IPS-18a (cell line): ENCODE results near the gene SMARCB1.

ENCODE experiments used
- H3K27ac ChIP-seq: one replicate; pipeline ENCODE4 v1.5.1; 2013; ENCODE audit warnings: low read length
- H3K27me3 ChIP-seq: one replicate; pipeline ENCODE4 v1.6.1; 2013; ENCODE audit warnings: mild to moderate bottlenecking, low read length; ENCODE audit not compliant: control insufficient read depth, insufficient read depth
- H3K36me3 ChIP-seq: one replicate; pipeline ENCODE4 v1.6.1; 2013; ENCODE audit warnings: low read depth, low read length; ENCODE audit not compliant: control insufficient read depth
- H3K4me1 ChIP-seq: one replicate; pipeline ENCODE4 v1.6.1; 2013; ENCODE audit warnings: low read depth, low read length; ENCODE audit not compliant: control insufficient read depth
- H3K4me3 ChIP-seq: one replicate; pipeline ENCODE4 v1.5.1; 2013; ENCODE audit warnings: low read length
- H3K9ac ChIP-seq: one replicate; pipeline ENCODE4 v1.6.1; 2013; ENCODE audit warnings: mild to moderate bottlenecking, low read length, moderate library complexity
- H3K9me3 ChIP-seq: one replicate; pipeline ENCODE4 v1.6.1; 2013; ENCODE audit warnings: low read depth, low read length; ENCODE audit not compliant: control insufficient read depth

The SMARCB1 gene

DNA sequence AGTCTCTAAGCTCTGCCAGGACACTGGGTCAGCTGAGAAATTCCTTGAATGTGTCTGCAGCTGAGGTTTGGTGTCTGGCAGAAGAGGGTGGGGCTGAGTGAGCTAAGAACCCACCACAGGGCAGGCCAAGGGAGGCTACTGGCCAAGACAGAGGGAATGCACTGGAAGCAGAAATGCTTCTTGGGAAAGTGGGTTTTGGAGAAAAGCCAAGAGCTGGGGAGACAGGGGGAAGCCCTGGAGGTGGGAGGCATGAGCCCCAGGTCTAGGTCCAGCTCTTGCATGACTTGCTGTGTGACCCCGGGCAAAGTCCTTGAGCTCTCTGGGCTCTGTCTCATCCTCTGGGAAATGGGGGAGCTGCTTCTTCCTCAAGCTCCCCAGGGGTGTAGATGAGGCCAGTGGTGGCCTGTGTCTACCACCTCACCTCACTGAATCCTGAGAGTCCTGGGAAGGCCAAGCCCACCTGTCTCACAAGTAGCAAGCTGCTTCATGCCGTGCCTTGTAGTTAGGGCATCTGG lies 11.8 kb upstream of the SMARCB1 start:
- no peak overlapping the region for H3K27ac ChIP-seq
- no peak overlapping the region for H3K9ac ChIP-seq
- no peaks in the 10 kb centered on the region for H3K36me3 ChIP-seq
- H3K4me1 ChIP-seq, result peaks cover 3% of the 10 kb centered on the region
- H3K9me3 ChIP-seq, result no peaks in the 10 kb centered on the region
- no peak overlapping the region for H3K4me3 ChIP-seq
- H3K27me3 ChIP-seq, result peaks cover 17% of the 10 kb centered on the region

DNA sequence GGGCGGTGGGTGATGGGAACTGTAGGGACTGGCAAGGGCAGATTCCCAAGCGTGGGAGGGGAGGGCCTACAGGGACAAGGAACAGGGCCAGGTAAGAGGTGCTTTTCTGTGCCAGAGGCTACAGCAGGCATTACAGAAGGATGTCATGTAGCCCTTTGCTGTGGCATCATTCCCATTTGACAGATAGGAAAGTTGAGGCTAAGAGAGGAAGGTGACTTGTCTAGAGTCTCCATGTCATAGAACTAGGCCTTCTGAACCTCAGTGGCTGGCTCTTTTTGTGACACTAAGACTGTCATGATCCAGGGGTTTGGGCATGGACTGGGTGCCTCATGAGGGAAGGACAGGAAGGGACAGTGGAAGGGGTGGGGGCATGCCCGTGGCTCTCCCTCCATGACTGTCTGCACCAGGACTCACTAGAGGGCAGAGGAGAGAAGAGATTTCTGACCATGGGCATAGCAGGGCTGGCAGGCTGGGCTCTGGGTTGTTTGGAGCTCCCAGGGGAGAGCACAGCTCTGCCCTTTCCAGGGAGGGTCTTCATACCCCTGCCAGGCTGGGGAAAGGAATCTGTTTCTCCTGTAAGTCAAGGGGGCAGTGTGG lies 10.9 kb upstream of the SMARCB1 start:
- Histone ChIP-seq H3K9me3 (no peaks in the 10 kb centered on the region), H3K27ac (no peak overlapping the region), H3K36me3 (no peaks in the 10 kb centered on the region), H3K9ac (no peak overlapping the region), H3K4me1 (peaks cover 3% of the 10 kb centered on the region), H3K4me3 (no peak overlapping the region), H3K27me3 (peaks cover 17% of the 10 kb centered on the region)

DNA sequence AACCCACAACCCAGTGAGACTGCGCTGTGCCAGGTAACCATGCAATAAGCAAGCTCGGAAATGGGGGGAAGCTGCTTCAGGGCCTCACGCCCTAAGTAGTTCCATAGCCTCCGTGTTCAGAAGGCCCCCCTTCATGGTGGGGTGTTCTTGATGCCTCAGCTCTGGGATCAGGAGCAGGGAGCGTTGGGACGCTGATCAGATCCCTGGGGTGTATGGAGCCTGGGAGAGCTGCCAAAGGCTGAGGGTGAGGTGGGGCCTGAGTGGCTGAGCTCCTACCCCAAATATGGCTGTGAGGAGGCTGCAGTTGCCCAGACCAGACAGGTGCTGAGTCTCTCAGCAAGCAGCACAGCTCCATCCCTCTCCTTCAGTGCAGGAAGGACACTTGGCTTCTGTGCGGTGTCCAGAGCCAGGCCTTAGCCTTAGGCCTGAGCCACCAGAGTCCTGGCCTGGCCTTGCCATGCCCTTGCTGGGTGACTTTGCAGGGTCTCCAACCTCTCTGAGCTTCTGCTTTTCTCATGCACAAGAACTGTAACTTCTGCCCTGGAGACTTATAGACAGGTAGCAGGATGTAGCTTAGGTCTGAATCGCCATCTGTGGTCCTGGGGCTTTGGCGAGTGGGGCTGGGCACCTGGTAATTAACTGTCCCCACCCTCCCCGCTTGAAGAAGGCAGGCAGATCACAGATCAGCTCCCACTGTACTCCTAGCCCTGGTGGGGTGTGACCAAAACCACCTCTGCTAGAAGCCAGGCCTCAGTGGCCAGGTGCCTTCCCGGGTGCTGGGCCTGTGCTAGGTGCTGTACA lies 8.8 kb upstream of the SMARCB1 start:
- H3K36me3 ChIP-seq, result no peaks in the 10 kb centered on the region
- H3K4me1 ChIP-seq, result peaks cover 3% of the 10 kb centered on the region
- no peaks in the 10 kb centered on the region for H3K9me3 ChIP-seq
- H3K9ac ChIP-seq, result no peak overlapping the region
- H3K27ac ChIP-seq, result no peak overlapping the region
- H3K27me3 ChIP-seq, result peaks cover 16% of the 10 kb centered on the region
- no peak overlapping the region for H3K4me3 ChIP-seq

DNA sequence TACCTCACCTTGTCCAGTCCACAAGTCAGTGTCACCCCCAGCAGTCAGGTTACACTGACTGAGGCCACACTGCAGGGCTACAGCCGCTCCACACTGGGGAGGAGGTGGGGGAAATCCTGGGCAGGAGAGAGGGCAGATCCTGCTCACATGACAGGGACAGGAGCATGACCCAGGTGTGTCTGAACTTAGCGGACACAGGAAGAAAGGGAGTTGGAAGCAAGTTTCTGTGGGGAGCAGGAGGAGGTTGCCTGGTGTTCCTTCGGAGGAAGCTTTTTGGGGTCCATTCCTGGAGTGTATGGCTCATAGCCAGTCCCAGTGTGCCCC lies 8.2 kb upstream of the SMARCB1 start:
- no peak overlapping the region for H3K27ac ChIP-seq
- no peaks in the 10 kb centered on the region for H3K36me3 ChIP-seq
- no peaks in the 10 kb centered on the region for H3K4me1 ChIP-seq
- H3K9ac ChIP-seq, result no peak overlapping the region
- H3K9me3 ChIP-seq, result no peaks in the 10 kb centered on the region
- H3K4me3 ChIP-seq, result no peak overlapping the region
- H3K27me3 ChIP-seq, result peaks cover 10% of the 10 kb centered on the region

DNA sequence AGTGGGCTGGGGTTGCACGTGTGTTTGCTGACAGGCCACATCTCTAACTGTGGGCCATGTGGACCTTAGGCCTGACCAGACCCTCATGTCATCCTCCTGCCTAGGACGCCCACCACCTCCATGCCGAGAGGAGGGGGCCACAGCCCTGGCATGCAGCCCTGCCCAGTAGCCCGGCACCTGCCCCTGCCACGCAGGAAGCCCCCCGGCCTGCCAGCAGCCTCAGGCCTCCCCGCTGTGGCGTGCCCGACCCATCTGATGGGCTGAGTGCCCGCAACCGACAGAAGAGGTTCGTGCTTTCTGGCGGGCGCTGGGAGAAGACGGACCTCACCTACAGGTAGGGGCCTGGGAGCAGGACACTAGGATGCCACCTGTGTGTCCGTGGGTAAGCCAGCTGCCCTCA lies 7.7 kb upstream of the SMARCB1 start:
- no peaks in the 10 kb centered on the region for H3K36me3 ChIP-seq
- H3K9ac ChIP-seq, result no peak overlapping the region
- H3K9me3 ChIP-seq, result no peaks in the 10 kb centered on the region
- no peak overlapping the region for H3K4me3 ChIP-seq
- H3K27ac ChIP-seq, result no peak overlapping the region
- peaks cover 5% of the 10 kb centered on the region for H3K27me3 ChIP-seq
- no peaks in the 10 kb centered on the region for H3K4me1 ChIP-seq

DNA sequence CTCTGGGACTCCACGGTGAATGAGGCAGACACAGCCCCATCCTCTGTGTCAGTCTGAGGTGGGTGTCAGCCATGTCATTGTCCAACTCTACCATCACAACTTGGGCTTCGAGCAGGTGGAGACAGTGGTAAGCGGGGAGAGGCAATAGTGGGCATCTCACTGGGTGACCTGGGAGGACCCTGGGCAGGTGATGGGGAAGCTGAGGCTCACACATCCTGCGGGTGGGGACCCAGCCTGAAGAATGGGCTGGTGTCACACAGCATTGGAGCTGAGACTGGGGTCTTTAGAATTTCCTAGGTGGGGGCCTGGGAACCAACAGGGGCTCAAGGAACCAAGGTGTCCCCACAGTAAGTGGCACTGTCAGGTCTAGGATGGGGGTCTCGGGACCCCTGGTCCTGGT lies 7.0 kb upstream of the SMARCB1 start:
- no peak overlapping the region for H3K27ac ChIP-seq
- no peaks in the 10 kb centered on the region for H3K4me1 ChIP-seq
- no peaks in the 10 kb centered on the region for H3K27me3 ChIP-seq
- no peak overlapping the region for H3K9ac ChIP-seq
- no peaks in the 10 kb centered on the region for H3K36me3 ChIP-seq
- no peak overlapping the region for H3K4me3 ChIP-seq
- no peaks in the 10 kb centered on the region for H3K9me3 ChIP-seq

DNA sequence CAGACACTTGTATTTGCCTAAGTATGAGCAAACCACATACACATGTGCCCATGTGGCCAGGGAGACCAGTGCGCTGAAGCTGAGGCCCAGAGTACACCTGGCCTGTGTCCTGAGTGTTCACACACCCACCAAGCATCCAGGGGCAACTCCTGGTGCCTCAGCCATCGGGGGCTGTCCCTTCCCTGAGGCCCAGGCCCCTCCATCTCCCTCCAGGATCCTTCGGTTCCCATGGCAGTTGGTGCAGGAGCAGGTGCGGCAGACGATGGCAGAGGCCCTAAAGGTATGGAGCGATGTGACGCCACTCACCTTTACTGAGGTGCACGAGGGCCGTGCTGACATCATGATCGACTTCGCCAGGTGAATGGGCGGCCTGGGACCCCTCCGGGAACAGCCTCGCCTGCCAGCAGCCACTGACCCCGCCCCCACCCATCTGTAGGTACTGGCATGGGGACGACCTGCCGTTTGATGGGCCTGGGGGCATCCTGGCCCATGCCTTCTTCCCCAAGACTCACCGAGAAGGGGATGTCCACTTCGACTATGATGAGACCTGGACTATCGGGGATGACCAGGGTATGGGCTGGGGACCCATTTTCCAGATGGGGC lies 6.5 kb upstream of the SMARCB1 start:
- H3K27ac ChIP-seq, result no peak overlapping the region
- H3K9ac ChIP-seq, result no peak overlapping the region
- no peaks in the 10 kb centered on the region for H3K36me3 ChIP-seq
- H3K4me1 ChIP-seq, result no peaks in the 10 kb centered on the region
- no peak overlapping the region for H3K4me3 ChIP-seq
- H3K9me3 ChIP-seq, result no peaks in the 10 kb centered on the region
- H3K27me3 ChIP-seq, result no peaks in the 10 kb centered on the region

DNA sequence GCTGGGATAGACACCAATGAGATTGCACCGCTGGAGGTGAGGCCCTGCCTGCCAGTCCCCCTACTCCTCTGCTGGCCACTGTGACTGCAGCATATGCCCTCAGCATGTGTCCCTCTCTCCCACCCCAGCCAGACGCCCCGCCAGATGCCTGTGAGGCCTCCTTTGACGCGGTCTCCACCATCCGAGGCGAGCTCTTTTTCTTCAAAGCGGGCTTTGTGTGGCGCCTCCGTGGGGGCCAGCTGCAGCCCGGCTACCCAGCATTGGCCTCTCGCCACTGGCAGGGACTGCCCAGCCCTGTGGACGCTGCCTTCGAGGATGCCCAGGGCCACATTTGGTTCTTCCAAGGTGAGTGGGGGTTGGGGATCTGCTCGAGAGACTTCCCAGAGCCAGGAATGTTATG lies 5.7 kb upstream of the SMARCB1 start:
- Histone ChIP-seq H3K27me3 (no peaks in the 10 kb centered on the region), H3K27ac (no peak overlapping the region), H3K4me1 (no peaks in the 10 kb centered on the region), H3K36me3 (no peaks in the 10 kb centered on the region), H3K9me3 (no peaks in the 10 kb centered on the region), H3K9ac (no peak overlapping the region), H3K4me3 (no peak overlapping the region)

DNA sequence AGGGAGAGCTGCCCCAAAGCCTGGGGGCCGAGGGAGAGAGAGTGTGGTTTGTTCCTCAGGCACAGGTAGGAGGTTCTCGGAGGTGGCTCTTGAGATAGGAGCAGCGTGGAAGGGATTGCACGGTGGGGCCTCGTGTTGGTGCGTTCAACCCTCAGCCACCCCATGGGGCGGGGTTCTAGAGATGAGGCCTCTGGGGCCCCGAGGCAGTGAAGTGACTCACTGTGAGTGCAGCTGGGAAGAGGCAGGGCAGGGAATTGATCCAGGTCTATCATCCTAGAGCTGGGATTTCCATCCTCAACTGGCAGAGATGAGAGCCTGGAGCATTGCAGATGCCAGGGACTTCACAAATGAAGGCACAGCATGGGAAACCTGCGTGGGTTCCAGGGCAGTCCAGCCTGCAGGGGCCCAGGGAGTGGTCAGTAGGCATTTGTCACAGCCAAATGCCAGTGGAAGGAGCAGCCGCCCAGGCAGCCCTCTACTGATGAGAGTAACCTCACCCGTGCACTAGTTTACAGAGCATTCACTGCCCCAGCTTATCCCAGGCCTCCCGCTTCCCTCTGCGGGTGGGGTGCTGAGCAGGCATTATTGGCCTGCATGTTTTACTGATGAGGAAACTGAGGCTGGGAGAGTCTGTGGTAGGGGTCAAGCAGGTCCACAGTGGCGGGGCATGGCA lies 5.1 kb upstream of the SMARCB1 start:
- no peaks in the 10 kb centered on the region for H3K9me3 ChIP-seq
- H3K4me1 ChIP-seq, result peaks cover 4% of the 10 kb centered on the region
- H3K36me3 ChIP-seq, result no peaks in the 10 kb centered on the region
- H3K4me3 ChIP-seq, result no peak overlapping the region
- no peaks in the 10 kb centered on the region for H3K27me3 ChIP-seq
- H3K9ac ChIP-seq, result no peak overlapping the region
- H3K27ac ChIP-seq, result no peak overlapping the region

DNA sequence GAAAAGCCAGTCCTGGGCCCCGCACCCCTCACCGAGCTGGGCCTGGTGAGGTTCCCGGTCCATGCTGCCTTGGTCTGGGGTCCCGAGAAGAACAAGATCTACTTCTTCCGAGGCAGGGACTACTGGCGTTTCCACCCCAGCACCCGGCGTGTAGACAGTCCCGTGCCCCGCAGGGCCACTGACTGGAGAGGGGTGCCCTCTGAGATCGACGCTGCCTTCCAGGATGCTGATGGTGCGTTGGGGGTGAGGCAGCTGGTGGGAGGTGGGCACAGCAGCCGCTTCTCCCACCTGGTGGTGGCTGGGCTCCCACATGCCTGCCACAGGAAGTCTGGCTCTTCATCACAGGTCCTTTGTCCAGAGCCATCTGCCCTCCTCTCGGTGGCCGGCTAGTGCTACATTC lies 4.5 kb upstream of the SMARCB1 start:
- H3K9me3 ChIP-seq, result no peaks in the 10 kb centered on the region
- H3K27ac ChIP-seq, result no peak overlapping the region
- no peaks in the 10 kb centered on the region for H3K27me3 ChIP-seq
- peaks cover 5% of the 10 kb centered on the region for H3K4me1 ChIP-seq
- no peak overlapping the region for H3K4me3 ChIP-seq
- no peak overlapping the region for H3K9ac ChIP-seq
- H3K36me3 ChIP-seq, result no peaks in the 10 kb centered on the region

DNA sequence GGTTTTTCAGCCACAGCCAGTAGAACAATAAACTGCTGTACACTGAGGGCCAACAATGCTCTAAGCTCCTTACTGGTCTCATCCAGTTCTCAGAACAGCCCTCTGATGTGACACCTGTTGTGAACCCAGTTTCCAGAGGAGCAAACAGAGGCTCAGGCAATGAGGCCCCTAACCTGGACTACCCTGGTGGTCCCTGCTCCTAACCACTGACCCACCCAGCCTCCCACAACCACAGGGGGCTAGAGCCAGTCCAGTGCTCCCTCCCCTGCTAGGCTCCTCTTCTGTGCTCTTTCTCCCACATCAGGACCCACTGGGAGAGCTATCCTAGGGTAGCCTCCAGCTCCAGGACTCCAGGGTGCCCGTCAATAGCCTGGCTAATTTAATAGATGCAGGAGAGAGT lies 4.1 kb upstream of the SMARCB1 start:
- Histone ChIP-seq H3K27me3 (no peaks in the 10 kb centered on the region), H3K36me3 (no peaks in the 10 kb centered on the region), H3K4me3 (no peak overlapping the region), H3K9me3 (no peaks in the 10 kb centered on the region), H3K27ac (no peak overlapping the region), H3K4me1 (peaks cover 5% of the 10 kb centered on the region), H3K9ac (no peak overlapping the region)
